Measurements from ENCODE around the gene PDZK1.
"Not testable (repeated sequence)": the region's sequence is repeated elsewhere in the genome, so short reads cannot be mapped to it uniquely, and the experiment has no call there.

DNA sequence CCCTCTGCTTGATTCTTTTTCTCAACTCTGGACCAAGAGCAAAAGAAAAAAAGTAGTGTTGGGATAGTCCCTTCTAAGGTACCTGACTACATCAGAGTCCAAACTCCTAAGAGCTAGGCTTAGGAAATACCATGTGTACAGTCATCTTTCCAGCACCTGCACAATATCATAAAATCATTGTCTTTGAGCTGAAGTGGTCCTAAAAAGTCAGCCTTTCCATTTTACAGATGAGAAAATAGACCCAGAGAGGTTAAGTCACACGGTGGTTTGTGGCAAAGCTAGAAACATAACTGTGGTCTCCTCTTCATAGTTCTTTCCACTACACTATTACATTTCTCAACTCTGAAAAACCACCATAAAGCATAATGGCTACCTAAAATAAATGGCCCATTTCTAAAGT lies 63.2 kb downstream of the PDZK1 start:
- TF ChIP-seq EZH2 (IDR thresholded peaks at IDR 0.05; ENCODE audit: borderline replicate concordance, low read length): not testable (repeated sequence)
- TF ChIP-seq, protein P1, sequence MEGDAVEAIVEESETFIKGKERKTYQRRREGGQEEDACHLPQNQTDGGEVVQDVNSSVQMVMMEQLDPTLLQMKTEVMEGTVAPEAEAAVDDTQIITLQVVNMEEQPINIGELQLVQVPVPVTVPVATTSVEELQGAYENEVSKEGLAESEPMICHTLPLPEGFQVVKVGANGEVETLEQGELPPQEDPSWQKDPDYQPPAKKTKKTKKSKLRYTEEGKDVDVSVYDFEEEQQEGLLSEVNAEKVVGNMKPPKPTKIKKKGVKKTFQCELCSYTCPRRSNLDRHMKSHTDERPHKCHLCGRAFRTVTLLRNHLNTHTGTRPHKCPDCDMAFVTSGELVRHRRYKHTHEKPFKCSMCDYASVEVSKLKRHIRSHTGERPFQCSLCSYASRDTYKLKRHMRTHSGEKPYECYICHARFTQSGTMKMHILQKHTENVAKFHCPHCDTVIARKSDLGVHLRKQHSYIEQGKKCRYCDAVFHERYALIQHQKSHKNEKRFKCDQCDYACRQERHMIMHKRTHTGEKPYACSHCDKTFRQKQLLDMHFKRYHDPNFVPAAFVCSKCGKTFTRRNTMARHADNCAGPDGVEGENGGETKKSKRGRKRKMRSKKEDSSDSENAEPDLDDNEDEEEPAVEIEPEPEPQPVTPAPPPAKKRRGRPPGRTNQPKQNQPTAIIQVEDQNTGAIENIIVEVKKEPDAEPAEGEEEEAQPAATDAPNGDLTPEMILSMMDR (IDR thresholded peaks at IDR 0.05; ENCODE audit: low read length): not testable (repeated sequence)

All from OCI-LY1 (cell line).